ENCODE data around the gene TSSC4. TPM values are rescaled to one million over a fixed set of nuclear protein-coding genes. Genes with fewer than 3 reads are reported as not detected.

TSSC4 gene
- total and polyA plus RNA-seq, 8 donors: 9.4 to 147 (median 53.2) TPM

- Histone ChIP-seq H3K36me3 (no peaks in the 10 kb centered on the region), H3K4me3 (no peak overlapping the region), H3K27ac (no peak overlapping the region), H3K4me1 (peaks cover 0 to 18% (median 10%) of the 10 kb centered on the region in 4 donors), H3K27me3 (peaks cover 0 to 19% (median 0%) of the 10 kb centered on the region in 3 donors), H3K9me3 (no peaks in the 10 kb centered on the region)
- TF ChIP-seq POLR2AphosphoS5 (IDR thresholded peaks at IDR 0.05) (peak in 2 of 3 donors; percentile 14 to 64), POLR2A (IDR thresholded peaks at IDR 0.05) (no peak), EP300 (IDR thresholded peaks at IDR 0.05) (no peak)
- TF ChIP-seq, protein P1, sequence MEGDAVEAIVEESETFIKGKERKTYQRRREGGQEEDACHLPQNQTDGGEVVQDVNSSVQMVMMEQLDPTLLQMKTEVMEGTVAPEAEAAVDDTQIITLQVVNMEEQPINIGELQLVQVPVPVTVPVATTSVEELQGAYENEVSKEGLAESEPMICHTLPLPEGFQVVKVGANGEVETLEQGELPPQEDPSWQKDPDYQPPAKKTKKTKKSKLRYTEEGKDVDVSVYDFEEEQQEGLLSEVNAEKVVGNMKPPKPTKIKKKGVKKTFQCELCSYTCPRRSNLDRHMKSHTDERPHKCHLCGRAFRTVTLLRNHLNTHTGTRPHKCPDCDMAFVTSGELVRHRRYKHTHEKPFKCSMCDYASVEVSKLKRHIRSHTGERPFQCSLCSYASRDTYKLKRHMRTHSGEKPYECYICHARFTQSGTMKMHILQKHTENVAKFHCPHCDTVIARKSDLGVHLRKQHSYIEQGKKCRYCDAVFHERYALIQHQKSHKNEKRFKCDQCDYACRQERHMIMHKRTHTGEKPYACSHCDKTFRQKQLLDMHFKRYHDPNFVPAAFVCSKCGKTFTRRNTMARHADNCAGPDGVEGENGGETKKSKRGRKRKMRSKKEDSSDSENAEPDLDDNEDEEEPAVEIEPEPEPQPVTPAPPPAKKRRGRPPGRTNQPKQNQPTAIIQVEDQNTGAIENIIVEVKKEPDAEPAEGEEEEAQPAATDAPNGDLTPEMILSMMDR (IDR thresholded peaks at IDR 0.05): no peak
- intact Hi-C loops (cut with DNase I; ENCODE audit: low total_unique reads): loop anchor here (5.0 kb wide), 1 partner anchor 460 kb away; the partner anchor contains the start of gene CDKN1C
- 30 to 61% (median 46%) methylated on average over 6 to 14 of the region's 14 CpGs for WGBS, 5 donors
- peak; percentile 24 to 89 for DNase-seq
Observed at GRCh38 chr11:2426826-2427521, 26.4 kb downstream of the TSSC4 start.

GRCh38 chr11:2427721-2428321 lies 27.3 kb downstream of the TSSC4 start:
- Histone ChIP-seq H3K4me1 (peaks cover 0 to 18% (median 10%) of the 10 kb centered on the region in 4 donors), H3K27me3 (peaks cover 0 to 12% (median 0%) of the 10 kb centered on the region in 3 donors), H3K9me3 (no peaks in the 10 kb centered on the region), H3K36me3 (no peaks in the 10 kb centered on the region), H3K4me3 (no peak overlapping the region), H3K27ac (no peak overlapping the region)
- DNase-seq: no peak
- no peak for TF ChIP-seq POLR2A (IDR thresholded peaks at IDR 0.05)
- TF ChIP-seq POLR2AphosphoS5 (IDR thresholded peaks at IDR 0.05): no peak
- TF ChIP-seq EP300 (IDR thresholded peaks at IDR 0.05): no peak
- TF ChIP-seq, protein P1 (IDR thresholded peaks at IDR 0.05): no peak
- intact Hi-C loops (cut with DNase I; ENCODE audit: low total_unique reads): loop anchor here (5.0 kb wide), 1 partner anchor 459 kb away; the partner anchor contains the start of gene CDKN1C
- WGBS, 5 donors: 45 to 79% (median 72%) methylated on average over 3 to 12 of the region's 12 CpGs

DNA sequence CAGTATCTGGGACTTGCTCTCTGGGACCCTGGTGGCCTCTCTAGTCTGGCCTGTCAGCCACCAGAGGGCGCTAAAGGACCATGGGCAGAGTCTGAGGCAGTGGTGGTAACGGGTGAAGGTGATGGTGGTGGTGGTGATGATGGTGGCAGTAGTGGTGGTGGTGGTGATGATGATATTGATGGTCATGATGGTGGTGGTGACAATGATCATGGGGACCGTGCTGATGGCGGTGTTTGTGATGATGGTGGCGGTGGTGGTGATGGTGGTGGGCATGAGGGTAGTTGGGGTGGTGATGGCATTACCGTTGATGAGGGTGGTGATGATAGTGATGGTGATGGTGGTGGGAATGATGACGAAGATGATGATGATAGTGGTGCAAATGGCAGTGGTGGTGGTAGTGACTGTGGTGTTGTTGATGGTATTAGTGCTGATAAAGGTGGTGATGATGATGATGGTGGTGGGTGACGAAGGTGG lies 27.8 kb downstream of the TSSC4 start:
- no peaks in the 10 kb centered on the region for H3K36me3 ChIP-seq
- WGBS, 5 donors: 48 to 61% (median 56%) methylated on average over 8 of the region's 8 CpGs
- no peaks in the 10 kb centered on the region for H3K9me3 ChIP-seq
- DNase-seq: peak; percentile 86 to 90
- no peak overlapping the region for H3K4me3 ChIP-seq
- TF ChIP-seq EP300 (IDR thresholded peaks at IDR 0.05) (no peak), POLR2A (IDR thresholded peaks at IDR 0.05) (peak in 1 of 4 donors; percentile 92), POLR2AphosphoS5 (IDR thresholded peaks at IDR 0.05) (no peak)
- TF ChIP-seq, protein P1 (IDR thresholded peaks at IDR 0.05): peak in 6 of 7 experiments; percentile 10 to 99 (median 90)
- intact Hi-C loops (cut with DNase I; ENCODE audit: low total_unique reads): loop anchor here (5.0 kb wide), 1 partner anchor 459 kb away; the partner anchor contains the start of gene CDKN1C
- peaks cover 0 to 18% (median 10%) of the 10 kb centered on the region in 4 donors for H3K4me1 ChIP-seq
- no peak overlapping the region for H3K27ac ChIP-seq
- H3K27me3 ChIP-seq: peaks cover 0 to 7% (median 0%) of the 10 kb centered on the region in 3 donors

GRCh38 chr11:2431395-2431794 lies 30.8 kb downstream of the TSSC4 start:
- WGBS, 5 donors: 79 to 95% (median 82%) methylated on average over 1 of the region's 1 CpG
- Histone ChIP-seq H3K36me3 (no peaks in the 10 kb centered on the region), H3K4me1 (peaks cover 0 to 18% (median 10%) of the 10 kb centered on the region in 4 donors), H3K9me3 (no peaks in the 10 kb centered on the region), H3K4me3 (no peak overlapping the region), H3K27ac (no peak overlapping the region), H3K27me3 (peaks cover 0 to 7% (median 0%) of the 10 kb centered on the region in 3 donors)
- TF ChIP-seq POLR2AphosphoS5 (IDR thresholded peaks at IDR 0.05) (no peak), EP300 (IDR thresholded peaks at IDR 0.05) (no peak), POLR2A (IDR thresholded peaks at IDR 0.05) (no peak)
- TF ChIP-seq, protein P1 (IDR thresholded peaks at IDR 0.05): no peak
- intact Hi-C loops (cut with DNase I; ENCODE audit: low total_unique reads): loop anchor here (5.0 kb wide), 1 partner anchor 96 kb away; no protein-coding TSS in a partner anchor
- no peak for DNase-seq

Data from stomach (tissue), 9 donors.